Ovary (tissue), 10 donors: ENCODE results near the gene ANKH. TPM values are rescaled to one million over a fixed set of nuclear protein-coding genes. Genes with fewer than 3 reads are reported as not detected.
"Not testable (repeated sequence)": the region's sequence is repeated elsewhere in the genome, so short reads cannot be mapped to it uniquely, and the experiment has no call there.

Experiments used
- DNase-seq, 5 donors: peaks; one replicate each; pipeline ENCODE4 v3.0.0-alpha.2; 2019 to 2020
- H3K27ac ChIP-seq, 2 donors: fragments of 200-600 bp; one replicate each; pipeline versions ENCODE4 v1.5.1 to v1.8.0; 2019 to 2022
- H3K27me3 ChIP-seq: fragments of 200-600 bp; one replicate; pipeline ENCODE4 v1.8.0; 2022
- H3K36me3 ChIP-seq: fragments of 200-600 bp; sonication (generic); one replicate; pipeline ENCODE4 v1.5.1; 2019
- H3K4me1 ChIP-seq: one replicate; pipeline ENCODE4 v1.8.1; 2013; ENCODE audit warnings: mild to moderate bottlenecking, moderate library complexity; ENCODE audit not compliant: insufficient read depth
- H3K4me3 ChIP-seq: fragments of 200-600 bp; sonication (generic); one replicate; pipeline ENCODE4 v1.5.1; 2017
- H3K9me3 ChIP-seq, 2 donors: fragments of 200-600 bp in 1 of 2; sonication (generic) in 1 of 2; one replicate each; pipeline versions ENCODE4 v1.5.1 to v1.8.1; 2013 to 2019; ENCODE audit warnings: mild to moderate bottlenecking in 1 of 2, moderate library complexity in 1 of 2
- EP300 ChIP-seq: sonication (generic); formaldehyde crosslinking; IDR thresholded peaks from one replicate; pipeline ENCODE4 v1.6.1; 2017; ENCODE audit warnings: antibody characterized with exemption
- POLR2A ChIP-seq: fragments of 450-650 bp; IDR thresholded peaks from one replicate; pipeline ENCODE4 v1.6.1; 2017; ENCODE audit warnings: antibody characterized with exemption, mild to moderate bottlenecking, moderate library complexity
- WGBS, 3 donors: extraction: QIAGEN DNeasy Blood & Tissue Kit in 1 of 3; methylation state at CpG; one replicate each; pipeline versions ENCODE4 v1.1.5 to v1.1.7; 2013 to 2017; 5-methylcytosine and 5-hydroxymethylcytosine counted together
- intact Hi-C, 4 donors: fragments of 100-400 bp; cut with DNase I; formaldehyde crosslinking; loops; one replicate each; pipeline versions ENCODE4 v1.11.0 to v1.15.1; 2022 to 2023
- long read RNA-seq, 3 donors: library from polyadenylated mRNA in 2 of 3; unstranded in 2 of 3; transcript quantifications; one replicate each; pipeline ENCODE4 v2.0.0 and lab custom pipeline, GENCODE V29; 2021 to 2026
- polyA plus RNA-seq, 2 donors: library from polyadenylated mRNA; stranded (reverse); fragments of 200-250 nt in 1 of 2; fragments of 350-450 nt in 1 of 2; fragmentation: Illumina TruSeq in 1 of 2; extraction: RNeasy Lipid Tissue Mini Kit (QIAGEN cat#74804) in 1 of 2; gene quantifications; one replicate each; pipeline ENCODE4 v1.2.3, GENCODE V29; 2013 to 2014
- total RNA-seq, 7 donors: library from RNA; depleted of rRNA in 2 of 7; stranded (reverse); fragments of >200 nt in 2 of 7; fragmentation: NEBNext Ultra II Directional in 3 of 7; extraction: Animal tissue kit (Norgen Biotek cat#: 25700) in 3 of 7; gene quantifications; one replicate each; pipeline versions ENCODE4 v1.1.0 to v1.2.4, GENCODE V29; 2016 to 2023
- TF ChIP-seq, protein P1 (sequence below), 3 donors: fragments of 450-650 bp in 2 of 3; fragments of 200-600 bp in 1 of 3; IDR thresholded peaks; one replicate each; pipeline versions ENCODE4 v1.5.1 to v1.8.0; 2016 to 2022; ENCODE audit warnings: antibody characterized with exemption in 3 of 3, mild to moderate bottlenecking in 1 of 3
- donor health status: DM: no; HTN: no; CAD: no; lungs with moderate emphysema.
- donor health status: DM: no; HTN: no; CAD: no.
- donor health status: Bipolar disorder and iron deficiency.
- donor health status: DM: yes; HTN: yes; CAD: no.
- donor health status: DM: no; HTN: no; CAD: no.
- donor health status: DM: yes; HTN: yes; CAD: no.

The ANKH gene
- 10 to 100 TPM; 26.1 to 80.7 (median 48.3) TPM for total RNA-seq
- polyA plus RNA-seq: 10 to 100 TPM; 17.2 to 29.2 TPM
- long read RNA-seq, donor 1, full-length matches to known transcripts: 4 of 53 reads
- long read RNA-seq, donor 1, partial matches to known transcripts: 32 of 53 reads
- long read RNA-seq, donor 1, other reads (novel, unspliced or antisense): 17 of 53 reads
- long read RNA-seq, donor 2, full-length matches to known transcripts: 11 of 26 reads
- long read RNA-seq, donor 2, partial matches to known transcripts: 15 of 26 reads
- long read RNA-seq, donor 2, other reads (novel, unspliced or antisense): 0 of 26 reads
- long read RNA-seq, donor 3, full-length matches to known transcripts: 42 of 64 reads
- long read RNA-seq, donor 3, partial matches to known transcripts: 7 of 64 reads
- long read RNA-seq, donor 3, other reads (novel, unspliced or antisense): 15 of 64 reads

- Histone ChIP-seq H3K36me3 (no peaks in the 10 kb centered on the region), H3K27ac (peak within 1 kb of the TSS; percentile 93 to 98), H3K4me3 (peak within 1 kb of the TSS; percentile 72), H3K27me3 (no peaks in the 10 kb centered on the region), H3K9me3 (no peaks in the 10 kb centered on the region), H3K4me1 (peaks cover 4% of the 10 kb centered on the region)
- TF ChIP-seq EP300: no peak
- TF ChIP-seq, protein P1, sequence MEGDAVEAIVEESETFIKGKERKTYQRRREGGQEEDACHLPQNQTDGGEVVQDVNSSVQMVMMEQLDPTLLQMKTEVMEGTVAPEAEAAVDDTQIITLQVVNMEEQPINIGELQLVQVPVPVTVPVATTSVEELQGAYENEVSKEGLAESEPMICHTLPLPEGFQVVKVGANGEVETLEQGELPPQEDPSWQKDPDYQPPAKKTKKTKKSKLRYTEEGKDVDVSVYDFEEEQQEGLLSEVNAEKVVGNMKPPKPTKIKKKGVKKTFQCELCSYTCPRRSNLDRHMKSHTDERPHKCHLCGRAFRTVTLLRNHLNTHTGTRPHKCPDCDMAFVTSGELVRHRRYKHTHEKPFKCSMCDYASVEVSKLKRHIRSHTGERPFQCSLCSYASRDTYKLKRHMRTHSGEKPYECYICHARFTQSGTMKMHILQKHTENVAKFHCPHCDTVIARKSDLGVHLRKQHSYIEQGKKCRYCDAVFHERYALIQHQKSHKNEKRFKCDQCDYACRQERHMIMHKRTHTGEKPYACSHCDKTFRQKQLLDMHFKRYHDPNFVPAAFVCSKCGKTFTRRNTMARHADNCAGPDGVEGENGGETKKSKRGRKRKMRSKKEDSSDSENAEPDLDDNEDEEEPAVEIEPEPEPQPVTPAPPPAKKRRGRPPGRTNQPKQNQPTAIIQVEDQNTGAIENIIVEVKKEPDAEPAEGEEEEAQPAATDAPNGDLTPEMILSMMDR (IDR thresholded peaks at IDR 0.05): no peak
- no peak for TF ChIP-seq POLR2A
- WGBS, 3 donors: 0 to 1% (median 1%) methylated on average over 57 to 115 of the region's 115 CpGs
- intact Hi-C loops: no loop called here
- DNase-seq: peak; percentile 73 to 88 (median 81)
These were observed at the start of gene ANKH for GRCh38 chr5:14871214-14872069. Gene ANKH, minus strand, starts transcription at chr5:14871778. Its CDS starts 331 bp downstream, at chr5:14871447.

GRCh38 chr5:14920121-14920520 is 48.5 kb upstream of the ANKH start:
- intact Hi-C loops: no loop called here

GRCh38 chr5:14919106-14919505 is 47.5 kb upstream of the ANKH start:
- intact Hi-C loops, H3K36me3 ChIP-seq, H3K9me3 ChIP-seq, DNase-seq, H3K4me3 ChIP-seq, H3K4me1 ChIP-seq, H3K27ac ChIP-seq, H3K27me3 ChIP-seq: not testable (repeated sequence)
- 93 to 98% (median 94%) methylated on average over 2 of the region's 2 CpGs for WGBS, 3 donors

More at GRCh38 chr5:14920121-14920520, 48.5 kb upstream of the ANKH start:
- Histone ChIP-seq H3K9me3 (no peaks in the 10 kb centered on the region), H3K27me3 (no peaks in the 10 kb centered on the region), H3K4me1 (no peaks in the 10 kb centered on the region), H3K36me3 (no peaks in the 10 kb centered on the region), H3K4me3 (no peak overlapping the region), H3K27ac (no peak overlapping the region)
- 80 to 88% (median 86%) methylated on average over 3 of the region's 3 CpGs for WGBS, 3 donors
- no peak for DNase-seq
- TF ChIP-seq, protein P1 (IDR thresholded peaks at IDR 0.05): no peak
- no peak for TF ChIP-seq EP300
- TF ChIP-seq POLR2A: no peak

GRCh38 chr5:14917719-14918118 is 46.1 kb upstream of the ANKH start:
- Histone ChIP-seq H3K4me1 (no peaks in the 10 kb centered on the region), H3K9me3 (no peaks in the 10 kb centered on the region), H3K27ac (no peak overlapping the region), H3K36me3 (no peaks in the 10 kb centered on the region), H3K4me3 (no peak overlapping the region), H3K27me3 (no peaks in the 10 kb centered on the region)
- WGBS, 3 donors: 64 to 71% (median 71%) methylated on average over 2 of the region's 2 CpGs
- DNase-seq: no peak
- intact Hi-C loops: no loop called here
- TF ChIP-seq EP300 (no peak), POLR2A (no peak)
- TF ChIP-seq, protein P1 (IDR thresholded peaks at IDR 0.05): no peak
